Measurements from ENCODE around the gene GAS2.
"Not testable (repeated sequence)": the region's sequence is repeated elsewhere in the genome, so short reads cannot be mapped to it uniquely, and the experiment has no call there.

Gene GAS2

DNA sequence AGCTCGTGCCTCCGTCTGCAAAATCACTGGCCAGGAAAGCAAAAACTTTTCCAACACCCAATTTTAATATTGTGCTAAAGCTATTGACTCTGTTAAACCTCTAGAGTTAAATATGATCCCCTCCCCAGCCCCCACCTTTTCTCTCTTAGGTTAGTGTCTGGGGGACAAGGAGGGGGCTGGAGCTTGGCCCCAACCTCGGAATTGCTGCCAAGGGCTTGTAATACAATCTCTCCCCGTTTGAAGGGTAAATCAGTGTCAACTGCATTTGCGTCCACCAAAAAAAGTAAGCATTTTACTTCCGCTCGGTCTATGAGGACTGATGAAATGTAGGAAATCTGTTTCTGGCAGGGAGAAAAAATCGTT is at the start of gene GAS2:
Gene GAS2, plus strand, starts transcription at position 287 of the 363 bp plus-strand sequence. CDS start 8,259 bp downstream, outside the sequence.
- DNase-seq: no peak

DNA sequence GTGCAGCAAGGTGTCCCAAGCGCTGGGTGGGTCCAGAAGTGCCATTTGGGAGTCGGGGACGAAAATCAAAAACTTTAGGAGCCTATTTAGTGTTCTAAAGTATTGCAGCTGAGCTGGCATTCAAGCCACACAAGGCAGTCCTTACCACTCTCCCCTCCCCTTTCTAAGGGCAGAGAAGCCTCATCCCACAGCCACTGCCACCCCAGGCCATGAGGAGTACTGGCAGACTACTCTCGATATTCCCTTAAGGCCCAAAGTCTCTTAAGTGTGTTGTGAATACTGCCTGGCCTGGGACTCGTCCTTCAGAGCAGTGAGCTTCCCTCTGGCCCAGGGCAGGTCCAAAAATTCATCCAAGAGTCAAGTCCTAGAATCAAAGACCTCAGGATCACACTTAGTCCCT is 48.5 kb upstream of the GAS2 start:
- no peak for DNase-seq

DNA sequence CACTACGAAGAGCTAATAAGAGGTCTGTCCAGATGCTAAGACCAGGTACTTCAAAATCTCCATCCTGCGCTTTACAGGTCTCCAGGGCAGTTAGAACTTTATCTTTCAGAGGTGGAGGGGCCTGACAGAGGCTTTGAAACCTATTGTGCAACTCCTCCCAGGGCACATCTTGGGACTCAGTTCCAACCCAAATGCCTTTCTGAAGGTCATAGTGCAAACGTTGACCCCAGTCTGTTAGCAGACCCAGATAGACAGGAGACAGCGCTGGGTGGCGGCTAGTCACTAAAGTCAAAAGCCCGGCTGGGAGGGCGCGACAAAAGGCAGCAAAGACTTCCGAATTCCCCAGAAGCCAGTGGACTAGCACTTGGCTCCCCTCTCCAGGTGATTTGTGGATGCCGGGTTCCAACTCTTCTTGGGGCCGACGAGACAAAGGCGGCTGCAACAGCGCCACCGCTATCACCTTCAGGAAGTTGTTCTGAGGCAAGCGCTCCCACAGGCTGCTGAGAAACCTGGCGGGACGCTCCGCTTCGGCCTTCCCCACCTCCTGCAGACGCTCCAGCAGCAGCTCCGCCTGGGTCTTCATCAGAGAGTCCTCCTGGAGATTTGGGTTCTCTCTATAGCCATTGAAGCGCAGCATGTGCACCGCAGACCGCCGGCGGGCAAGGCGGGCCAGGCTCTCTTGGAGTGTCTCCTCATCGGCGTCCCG is 41.5 kb upstream of the GAS2 start:
- peak; percentile 69 for DNase-seq

DNA sequence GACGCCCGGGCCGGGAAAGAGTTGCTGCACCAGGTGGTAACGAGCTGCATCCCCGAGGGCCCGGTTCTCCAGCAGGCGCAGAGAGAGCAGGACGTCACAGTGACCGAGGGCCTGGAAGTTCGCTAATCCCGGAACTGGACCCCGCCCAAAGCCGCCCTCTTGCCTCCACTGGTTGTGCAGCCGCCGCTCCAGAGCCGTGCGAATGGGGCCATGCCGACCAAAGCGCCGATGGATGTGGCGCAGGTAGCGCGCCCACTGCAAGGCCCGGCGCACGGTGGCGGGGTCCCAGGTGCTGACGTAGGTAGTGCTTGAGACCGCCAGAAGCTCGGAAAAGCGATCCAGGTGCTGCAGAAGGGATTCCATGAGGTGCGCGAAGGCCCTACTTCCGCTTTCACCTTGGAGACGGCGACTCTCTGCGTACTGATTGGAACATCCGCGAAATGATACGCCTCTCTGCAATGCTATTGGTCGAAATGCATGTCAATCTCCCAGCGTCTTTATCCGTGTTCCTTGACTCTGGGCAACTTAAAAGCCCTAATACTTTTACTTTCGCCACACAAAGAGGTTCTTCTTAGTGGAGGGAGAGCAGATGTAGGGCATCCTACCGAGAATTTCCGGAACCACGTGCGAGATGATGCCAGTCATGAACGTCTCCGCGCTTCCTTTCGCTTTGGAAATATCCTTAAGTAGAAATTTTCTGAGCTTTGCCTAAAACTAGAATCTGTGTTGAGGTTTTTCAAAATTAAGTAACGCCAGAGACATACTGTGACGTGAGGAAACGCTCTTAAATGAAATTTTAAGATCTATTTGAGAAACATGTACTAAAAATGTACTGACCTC is 40.7 kb upstream of the GAS2 start, which contains the start of gene FANCF:
Gene FANCF, minus strand, starts transcription at position 376 of the 840 bp plus-strand sequence. Its CDS starts 13 bp downstream, at position 363.
- peak; percentile 96 for DNase-seq

DNA sequence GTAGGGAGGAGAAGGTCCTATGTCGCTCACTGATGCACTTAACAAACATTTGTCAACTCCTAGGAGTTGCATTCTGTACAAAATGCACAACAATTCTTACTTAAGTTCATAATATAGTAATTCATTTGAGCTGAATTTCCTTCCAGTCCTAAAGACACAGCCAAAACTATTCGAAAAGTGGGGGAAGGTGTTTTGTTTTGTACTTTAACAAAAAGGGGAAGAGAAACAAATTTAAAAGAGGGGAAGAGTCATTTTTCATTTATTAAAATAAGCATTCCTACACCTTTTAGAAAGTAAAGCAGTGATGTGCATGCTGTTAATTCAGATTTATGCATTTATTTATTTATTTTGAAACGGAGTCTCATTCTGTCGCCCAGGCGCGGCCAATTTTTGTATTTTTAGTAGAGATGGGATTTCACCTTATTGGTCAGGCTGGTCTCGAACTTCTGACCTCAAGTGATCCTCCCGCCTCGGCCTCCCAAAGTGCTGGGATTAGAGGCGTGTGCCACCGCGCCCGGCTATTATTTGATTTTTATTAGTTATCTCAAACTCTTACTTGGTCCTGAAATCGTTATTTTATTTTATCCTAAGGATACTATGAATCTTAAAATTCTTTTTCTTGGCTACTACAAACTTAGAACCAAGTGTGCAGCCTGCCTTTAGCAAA is 39.7 kb upstream of the GAS2 start:
- no peak for DNase-seq

DNA sequence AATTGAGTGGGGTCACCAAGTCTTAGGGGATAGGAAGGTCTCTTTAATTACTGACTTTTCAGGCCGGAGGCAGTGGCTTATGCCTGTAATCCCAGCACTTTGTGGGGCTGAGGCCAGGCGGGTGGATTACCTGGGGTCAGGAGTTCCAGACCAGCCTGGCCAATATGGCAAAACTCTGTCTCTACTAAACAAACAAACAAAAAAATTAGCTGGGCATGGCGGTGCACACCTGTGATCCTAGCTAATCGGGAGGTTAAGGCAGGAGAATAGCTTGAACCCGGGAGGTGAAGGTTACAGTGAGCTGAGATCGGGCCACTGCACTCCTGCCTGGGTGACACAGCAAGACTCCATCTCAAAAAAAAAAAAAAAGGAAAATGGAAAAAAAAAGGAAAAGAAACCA is 39.0 kb upstream of the GAS2 start:
- DNase-seq: no peak

DNA sequence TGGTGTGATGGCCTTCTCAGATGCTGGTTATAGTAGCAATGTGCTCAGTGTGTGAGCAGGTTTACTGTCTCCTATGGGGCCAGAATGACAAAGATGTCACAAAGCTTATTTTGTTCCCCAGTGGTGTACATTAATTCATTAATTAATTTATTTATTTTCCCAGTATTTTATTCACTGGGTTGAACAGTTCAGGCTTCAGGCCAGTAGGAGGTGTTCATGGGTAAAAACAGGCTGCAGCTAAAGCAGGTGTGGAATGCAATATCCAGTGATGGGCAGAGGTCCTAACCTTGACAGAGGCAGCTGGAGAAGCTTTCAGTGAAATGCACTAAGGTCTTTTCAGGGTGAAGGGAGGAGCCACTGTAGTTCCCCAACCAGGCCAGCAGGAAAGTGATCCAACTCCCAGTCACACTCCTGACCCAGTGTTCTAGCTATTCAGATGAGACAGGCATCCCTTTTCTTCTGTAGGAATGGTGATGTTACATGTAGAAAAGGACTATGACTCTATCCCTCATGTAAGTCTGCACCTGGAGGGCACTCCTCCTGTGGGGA is 33.0 kb upstream of the GAS2 start:
- DNase-seq: no peak

DNA sequence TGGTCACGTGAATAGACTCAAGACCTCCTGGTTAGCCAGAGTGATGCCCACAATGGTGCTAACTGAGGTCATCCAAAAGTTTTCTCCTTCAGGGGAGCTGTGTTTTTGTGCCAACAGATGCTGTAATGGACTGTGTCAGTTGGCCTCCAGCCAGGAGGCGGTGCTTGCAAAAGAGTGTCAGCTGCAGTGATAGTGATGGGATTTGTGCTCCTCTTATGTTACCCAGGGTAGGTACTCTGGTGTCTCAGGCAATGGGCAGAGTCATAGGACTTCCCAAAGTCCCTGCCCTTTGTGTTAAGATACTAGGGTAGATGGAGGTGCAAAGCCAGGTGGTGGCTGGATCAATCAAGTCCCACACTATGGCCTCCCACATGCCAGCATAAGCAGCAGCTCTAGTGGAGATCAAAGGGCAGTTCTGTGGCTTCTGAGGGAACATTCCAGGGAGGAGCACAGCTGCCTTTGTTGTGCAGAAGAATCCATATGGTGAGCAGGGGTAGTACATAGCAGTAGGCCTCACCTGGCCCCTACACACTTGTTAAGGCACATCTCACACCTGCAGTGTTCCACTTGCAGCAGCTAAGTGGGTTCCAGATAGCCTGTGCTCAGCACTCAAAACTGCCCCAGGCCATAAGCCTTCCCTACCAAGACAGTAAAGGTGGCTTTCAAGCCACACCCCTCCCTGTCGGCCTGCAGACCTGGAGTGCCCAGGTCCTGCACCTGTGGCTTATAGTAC is 31.3 kb upstream of the GAS2 start:
- DNase-seq: peak; percentile 7

DNA sequence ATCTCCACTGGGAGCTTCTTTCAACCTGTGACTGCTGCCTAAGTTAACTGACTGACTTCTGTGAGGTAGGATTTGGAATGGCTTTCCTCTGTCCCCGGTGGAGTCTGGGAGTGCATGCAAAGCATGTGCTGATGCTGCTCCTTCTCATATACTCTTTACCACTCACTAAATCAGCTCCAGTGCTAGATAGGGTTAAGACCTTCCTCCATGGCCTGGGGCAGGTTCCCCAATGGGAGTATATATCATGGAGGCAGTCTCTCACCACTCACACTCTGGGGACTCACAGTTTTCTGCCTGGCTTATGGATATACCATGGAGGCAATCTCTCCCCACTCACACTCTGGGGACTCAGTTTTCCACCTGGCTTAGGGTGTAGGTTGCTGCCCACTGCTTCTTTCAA is 30.7 kb upstream of the GAS2 start:
- DNase-seq: no peak

DNA sequence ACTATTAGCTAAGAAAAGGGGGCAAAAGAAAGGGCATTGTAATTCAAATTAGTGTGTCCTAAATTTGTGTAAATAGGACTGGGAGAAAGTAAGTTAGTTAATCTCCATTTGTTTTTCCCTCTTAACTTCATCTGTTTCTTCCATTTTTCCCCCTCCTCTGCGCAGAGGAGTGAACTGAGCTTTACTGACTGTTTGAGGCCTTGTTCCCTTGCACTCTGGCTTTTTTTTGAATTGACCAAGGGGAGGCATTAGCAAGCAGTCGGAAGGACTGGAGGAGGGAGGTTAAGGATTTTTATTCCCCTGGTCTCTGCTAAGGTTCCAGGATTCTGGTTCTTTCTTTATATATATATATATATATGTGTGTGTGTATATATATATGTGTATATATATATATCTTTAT is 25.5 kb upstream of the GAS2 start:
- no peak for DNase-seq

DNA sequence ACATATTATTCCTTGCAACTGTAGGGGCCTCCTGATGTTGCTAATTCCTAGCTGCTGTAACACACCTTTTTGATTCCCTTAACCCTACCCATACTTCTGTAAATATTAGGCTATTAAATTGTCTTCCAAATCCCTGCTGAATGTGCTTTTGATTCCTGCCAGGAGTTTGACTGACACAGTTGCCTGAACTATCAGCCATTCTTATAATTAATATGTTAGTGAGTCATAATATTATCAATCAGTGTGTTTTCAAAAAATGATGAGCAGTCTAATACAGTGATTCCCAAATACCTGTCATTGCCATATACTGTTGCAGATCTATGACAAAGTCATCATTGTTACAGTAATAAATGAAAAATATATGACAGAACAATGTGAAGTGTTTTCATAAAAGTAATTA is 24.9 kb upstream of the GAS2 start:
- DNase-seq: no peak

DNA sequence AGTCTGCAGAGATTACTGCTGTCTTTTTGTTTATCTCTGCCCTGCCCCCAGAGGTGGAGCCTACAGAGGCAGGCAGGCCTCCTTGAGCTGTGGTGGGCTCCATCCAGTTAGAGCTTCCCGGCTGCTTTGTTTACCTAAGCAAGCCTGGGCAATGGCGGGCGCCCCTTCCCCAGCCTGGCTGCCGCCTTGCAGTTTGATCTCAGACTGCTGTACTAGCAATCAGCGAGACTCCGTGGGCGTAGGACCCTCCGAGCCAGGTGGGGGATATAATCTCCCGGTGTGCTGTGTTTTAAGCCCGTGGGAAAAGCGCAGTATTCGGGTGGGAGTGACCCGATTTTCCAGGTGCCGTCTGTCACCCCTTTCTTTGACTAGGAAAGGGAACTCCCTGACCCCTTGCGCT is 14.1 kb upstream of the GAS2 start:
- DNase-seq: not testable (repeated sequence)

DNA sequence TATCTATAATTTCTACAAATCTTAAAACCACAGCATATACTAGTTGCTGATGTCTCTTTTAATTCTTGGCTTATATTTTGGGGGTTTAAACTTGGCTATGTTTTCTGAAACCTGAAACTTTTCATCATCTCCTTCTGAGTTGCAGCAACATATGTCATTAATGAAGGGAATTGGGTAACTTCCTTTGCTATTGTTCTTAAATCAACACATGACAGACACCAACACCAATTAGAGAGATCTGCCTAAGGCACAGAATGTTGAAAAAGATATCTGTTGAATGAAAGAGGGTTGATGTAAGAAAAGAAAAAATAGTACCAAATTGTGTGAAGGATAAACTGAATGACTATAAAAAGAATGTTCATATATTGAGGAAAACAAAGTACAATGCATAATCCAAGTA is 10.3 kb upstream of the GAS2 start:
- DNase-seq: no peak

DNA sequence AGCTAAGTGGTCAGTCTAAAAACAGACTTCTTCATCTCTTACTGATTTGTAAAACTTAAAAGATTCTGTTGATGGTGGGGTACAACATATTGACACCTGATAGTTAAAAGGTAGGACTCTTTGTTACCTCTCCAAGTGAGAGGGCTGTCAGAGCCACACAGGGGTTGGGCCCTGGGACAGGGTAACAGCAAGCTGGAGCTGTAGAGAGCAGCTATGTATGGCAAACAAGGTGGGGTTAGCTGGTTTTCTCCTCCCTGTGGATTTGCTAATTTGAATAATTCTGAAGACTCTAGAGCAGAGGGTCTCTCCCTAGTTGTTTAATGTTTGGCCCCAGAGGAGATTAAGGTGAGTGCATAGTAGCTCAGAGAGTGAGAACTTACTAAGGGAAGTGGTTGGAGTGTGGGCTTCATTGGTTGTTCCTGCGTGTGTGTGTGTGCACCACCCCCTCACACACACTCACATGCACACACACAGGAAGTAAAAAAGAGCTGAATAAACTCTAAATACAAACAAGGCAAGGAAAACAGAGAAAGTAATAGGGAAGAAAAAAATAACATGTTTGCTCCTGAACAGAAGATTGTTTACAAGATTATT is 9.2 kb upstream of the GAS2 start:
- no peak for DNase-seq

DNA sequence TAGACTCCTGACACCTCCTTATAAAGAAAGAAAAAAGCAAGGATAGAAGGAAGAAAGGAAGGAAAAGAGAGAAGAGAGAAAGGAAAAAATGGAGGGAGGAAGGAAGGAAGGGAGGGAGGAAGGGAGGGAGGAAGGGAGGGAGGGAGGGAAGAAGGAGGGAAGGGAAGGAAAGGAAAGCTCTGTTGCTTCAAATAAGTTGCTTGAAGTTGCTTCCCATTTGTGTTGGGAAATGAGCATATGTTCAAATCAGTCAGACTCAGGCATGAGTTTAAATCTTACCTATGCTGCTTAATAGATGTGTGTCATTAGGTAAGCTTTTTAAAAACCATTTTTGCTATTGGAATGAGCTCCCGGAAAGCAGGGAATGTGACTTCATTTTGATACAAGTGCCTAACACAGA is 6.6 kb upstream of the GAS2 start:
- DNase-seq: no peak

DNA sequence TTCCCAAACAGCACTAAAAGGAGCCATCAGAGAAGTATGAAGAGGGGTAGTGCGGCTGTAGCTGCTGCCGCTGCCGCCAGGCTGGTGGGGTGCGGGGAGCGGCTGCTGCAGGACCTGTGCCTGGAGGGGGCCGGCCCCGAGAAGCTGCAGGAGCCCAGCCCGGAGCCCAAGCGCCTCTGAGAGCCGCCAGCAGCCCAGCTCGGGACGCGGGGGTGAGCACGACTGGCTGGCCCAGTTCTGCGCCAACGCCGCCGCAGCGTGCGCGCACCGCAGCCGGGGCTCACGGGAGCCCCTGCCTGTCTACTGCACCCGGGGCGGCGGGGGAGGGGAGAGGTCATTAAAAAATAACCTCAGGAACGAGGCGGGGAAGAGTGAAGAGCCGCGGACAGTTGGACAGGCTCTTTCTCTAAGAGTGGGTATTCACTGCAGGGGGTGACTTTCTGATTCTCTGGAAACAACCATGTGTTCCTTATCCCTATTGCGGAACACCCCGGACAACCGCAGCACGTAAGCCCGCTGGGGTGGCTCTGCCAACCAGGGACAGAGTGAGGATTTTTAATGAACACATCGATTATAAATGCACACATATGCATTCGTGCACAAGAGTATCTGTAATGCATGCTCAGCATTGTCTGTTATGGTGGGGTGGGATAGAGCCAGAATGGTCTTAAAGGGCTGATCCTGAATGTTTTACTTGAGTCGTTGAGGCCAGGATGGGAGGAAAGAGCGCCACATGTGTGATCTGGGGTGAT is 453 bp downstream of the GAS2 start:
- DNase-seq: no peak

DNA sequence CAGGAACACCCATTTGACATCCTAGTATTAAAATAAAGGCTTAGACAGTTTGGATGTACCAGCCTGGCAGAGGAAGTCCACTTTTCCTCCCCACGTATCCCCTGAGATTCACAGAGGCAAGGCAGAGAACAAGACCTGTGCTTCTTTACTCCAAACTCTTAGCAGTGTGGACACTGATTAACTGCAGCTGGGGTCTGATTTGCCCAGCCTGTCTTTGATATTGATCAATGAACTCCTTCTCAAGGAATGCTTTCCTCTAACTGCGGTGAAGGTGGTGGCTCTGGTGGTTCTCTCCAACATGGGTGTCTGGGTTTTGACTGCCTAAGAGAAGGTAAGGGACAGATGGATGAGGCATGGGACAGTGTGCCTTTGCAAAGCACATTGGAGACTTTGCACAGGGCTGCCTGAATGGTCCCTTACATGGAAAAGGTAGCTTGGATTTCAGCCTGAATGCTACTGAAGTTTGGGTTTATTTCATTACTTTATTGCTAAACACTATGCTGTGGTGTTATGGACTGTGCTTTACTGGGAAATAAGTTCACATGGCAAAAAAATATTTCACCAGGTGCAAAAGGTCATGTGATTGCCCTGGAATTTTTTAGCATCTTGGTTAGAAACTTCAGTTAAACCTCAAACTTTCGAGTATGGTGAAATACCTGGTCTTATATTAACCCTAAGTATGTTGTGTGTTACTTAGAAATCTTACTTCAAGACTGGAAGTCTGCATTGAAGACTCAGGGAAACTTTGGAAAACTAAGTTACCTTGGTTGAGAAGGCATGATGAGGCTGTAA is 1.8 kb downstream of the GAS2 start:
- no peak for DNase-seq

DNA sequence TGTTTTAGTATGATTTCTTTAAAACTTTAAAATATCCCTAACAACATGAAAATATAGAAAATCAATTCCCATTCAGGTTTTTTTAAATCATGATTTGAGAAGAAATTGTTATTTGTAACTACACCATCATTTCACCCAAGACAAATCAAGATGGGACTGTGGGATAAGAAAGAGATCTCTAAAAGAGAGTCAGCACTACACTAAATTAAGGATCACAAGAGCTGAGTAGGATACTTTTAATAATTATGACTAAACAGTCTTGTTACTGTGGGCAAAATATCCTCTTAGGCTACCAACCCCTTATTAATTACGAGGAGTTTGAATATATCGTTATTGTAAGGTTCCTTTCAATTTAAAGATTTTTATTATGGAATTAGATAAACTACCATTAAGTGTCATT is 3.0 kb downstream of the GAS2 start:
- no peak for DNase-seq

DNA sequence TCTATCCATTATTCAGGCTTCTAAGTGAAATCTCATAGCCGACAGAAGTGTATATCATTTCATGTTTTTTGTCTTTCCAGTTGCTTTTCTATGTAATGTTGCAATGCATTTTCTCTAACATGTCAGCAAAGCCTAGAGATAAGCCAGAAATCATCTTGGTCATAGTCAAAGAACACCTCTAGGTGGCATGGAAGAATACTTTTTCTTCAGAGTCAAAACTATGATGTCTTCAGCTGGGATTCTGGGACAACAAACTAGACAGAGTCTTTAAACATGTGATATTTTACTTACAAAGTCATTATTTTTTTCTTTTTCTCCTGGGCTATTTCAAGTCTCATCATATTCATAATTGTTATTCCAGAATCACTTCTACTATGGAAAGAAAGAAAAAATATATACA is 4.4 kb downstream of the GAS2 start:
- no peak for DNase-seq

DNA sequence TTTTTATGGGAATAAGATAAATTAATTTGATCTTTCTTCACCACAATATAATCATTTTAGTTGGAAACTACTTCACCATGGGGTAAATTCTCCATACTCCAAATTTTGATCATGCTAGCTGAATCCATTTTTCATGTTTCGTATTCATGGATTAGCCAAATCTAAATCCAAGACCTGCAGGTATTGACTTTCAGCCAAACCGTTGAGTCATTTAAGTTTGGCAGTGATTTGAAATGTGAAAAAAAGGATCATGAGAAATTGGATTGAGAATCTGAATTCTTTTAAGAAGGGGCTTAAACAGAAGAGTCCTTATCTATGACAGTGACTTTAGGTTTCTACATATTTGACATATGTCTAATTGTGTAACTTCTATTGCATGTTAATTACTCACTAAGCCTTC is 5.3 kb downstream of the GAS2 start:
- no peak for DNase-seq
